ENCODE measurements around the gene PID1.
"Not testable (repeated sequence)": the region's sequence is repeated elsewhere in the genome, so short reads cannot be mapped to it uniquely, and the experiment has no call there.

PID1 gene

GRCh38 chr2:229212241-229212640 lies 58.8 kb downstream of the PID1 start:
- no peak for DNase-seq (ENCODE audit: low read depth, low spot score)

- no peak for DNase-seq (ENCODE audit: low read depth, low spot score)
These were observed 60.4 kb downstream of the PID1 start for GRCh38 chr2:229210641-229211040.

GRCh38 chr2:229206548-229206947 lies 64.5 kb downstream of the PID1 start:
- DNase-seq (ENCODE audit: low read depth, low spot score) = no peak

- DNase-seq (ENCODE audit: low read depth, low spot score) = no peak
These were observed 65.4 kb downstream of the PID1 start for GRCh38 chr2:229205704-229206103.

DNA sequence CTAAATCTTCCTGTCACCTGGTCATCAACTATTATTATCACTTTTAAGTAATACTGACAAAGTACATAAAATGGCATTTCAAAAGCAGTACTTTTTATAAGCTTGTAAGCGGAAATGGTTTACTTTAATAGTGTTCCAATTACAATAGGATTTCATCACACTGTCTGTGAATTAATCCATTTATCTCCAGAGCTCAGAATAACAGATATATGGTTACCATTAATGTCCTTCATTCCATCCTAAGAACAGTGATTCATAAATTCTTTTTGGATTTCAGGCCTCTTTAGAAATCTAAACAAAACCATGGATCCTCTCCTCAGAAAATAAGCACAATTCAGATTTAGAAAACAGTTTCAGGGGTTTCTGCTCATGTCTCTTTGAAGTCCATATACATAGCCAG lies 68.4 kb downstream of the PID1 start:
- DNase-seq (ENCODE audit: low read depth, low spot score) = no peak

GRCh38 chr2:229201521-229201920 lies 69.6 kb downstream of the PID1 start:
- no peak for DNase-seq (ENCODE audit: low read depth, low spot score)

GRCh38 chr2:229199267-229199666 lies 71.8 kb downstream of the PID1 start:
- no peak for DNase-seq (ENCODE audit: low read depth, low spot score)

DNA sequence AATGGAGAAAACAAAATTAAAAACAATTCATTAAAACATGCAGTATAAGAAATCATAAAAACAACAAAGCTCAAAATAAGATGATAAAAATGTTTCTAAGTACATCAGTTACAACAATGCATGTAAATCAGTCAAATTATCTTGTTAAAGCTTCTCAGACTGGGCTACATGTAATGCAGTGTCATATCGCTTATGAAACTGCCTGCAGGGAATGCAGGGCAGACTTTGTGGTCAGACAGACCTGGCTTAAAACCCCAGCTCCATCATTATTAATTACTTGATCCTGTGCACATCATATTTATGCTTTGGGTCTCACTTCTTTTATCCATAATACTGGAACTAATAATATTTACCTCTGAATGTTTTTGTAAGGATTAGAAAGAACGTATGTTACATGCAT lies 74.6 kb downstream of the PID1 start:
- DNase-seq (ENCODE audit: low read depth, low spot score) = no peak

DNA sequence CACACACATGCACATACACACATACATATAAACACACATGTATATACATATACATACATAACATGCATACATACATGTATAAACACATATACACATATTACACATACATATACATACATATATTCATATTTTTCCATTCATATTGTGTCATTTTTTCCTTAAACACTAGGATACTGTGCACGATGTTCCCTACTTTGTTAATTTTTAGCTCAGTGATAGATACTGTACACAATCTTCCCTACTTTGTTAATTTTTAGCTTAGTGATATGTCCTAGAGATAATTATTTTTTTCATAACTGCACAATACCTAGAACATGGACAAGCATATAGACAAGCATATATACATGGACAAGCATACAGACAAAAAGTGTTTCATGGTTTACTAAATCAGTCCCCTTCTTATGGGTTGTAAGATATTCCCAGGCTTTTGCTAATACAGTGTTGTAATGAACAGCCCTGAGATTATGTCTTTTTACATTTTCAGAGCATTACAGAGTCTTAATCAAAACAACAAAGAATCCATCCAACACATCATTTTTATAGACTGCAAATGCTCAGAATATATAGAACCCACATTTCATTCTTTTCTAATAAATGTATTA lies 75.6 kb downstream of the PID1 start:
- DNase-seq (ENCODE audit: low read depth, low spot score) = no peak

GRCh38 chr2:229193281-229193680 lies 77.8 kb downstream of the PID1 start:
- no peak for DNase-seq (ENCODE audit: low read depth, low spot score)

GRCh38 chr2:229191413-229191812 lies 79.7 kb downstream of the PID1 start:
- DNase-seq (ENCODE audit: low read depth, low spot score) = no peak

GRCh38 chr2:229187123-229187522 lies 84.0 kb downstream of the PID1 start:
- DNase-seq (ENCODE audit: low read depth, low spot score) = not testable (repeated sequence)

- no peak for DNase-seq (ENCODE audit: low read depth, low spot score)
These were observed 89.4 kb downstream of the PID1 start for GRCh38 chr2:229181641-229182040.

DNA sequence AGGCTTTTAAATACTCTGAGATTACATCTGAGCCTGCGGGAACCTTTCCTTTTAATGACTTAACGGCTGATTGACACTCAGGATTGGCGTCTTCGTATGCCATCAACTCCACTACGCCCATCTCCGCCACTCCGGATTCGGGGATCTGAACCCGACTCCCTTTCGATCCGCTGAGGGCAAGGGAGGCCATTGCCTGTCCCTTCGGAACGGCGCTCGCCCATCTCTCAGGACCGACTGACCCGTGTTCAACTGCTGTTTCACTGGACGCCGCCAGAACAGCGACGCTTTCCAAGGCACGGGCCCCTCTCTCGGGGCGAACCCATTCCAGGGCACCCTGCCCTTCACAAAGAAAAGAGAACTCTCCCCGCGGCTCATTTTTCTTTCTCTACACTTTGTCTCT lies 90.4 kb downstream of the PID1 start:
- DNase-seq (ENCODE audit: low read depth, low spot score) = no peak

GRCh38 chr2:229179628-229180027 lies 91.5 kb downstream of the PID1 start:
- DNase-seq (ENCODE audit: low read depth, low spot score) = no peak

- DNase-seq (ENCODE audit: low read depth, low spot score) = no peak
These were observed 92.4 kb downstream of the PID1 start for GRCh38 chr2:229178706-229179105.

- no peak for DNase-seq (ENCODE audit: low read depth, low spot score)
These were observed 93.0 kb downstream of the PID1 start for GRCh38 chr2:229178117-229178516.

- no peak for DNase-seq (ENCODE audit: low read depth, low spot score)
These were observed 95.0 kb downstream of the PID1 start for GRCh38 chr2:229176136-229176535.

- DNase-seq (ENCODE audit: low read depth, low spot score) = no peak
These were observed 95.6 kb downstream of the PID1 start for GRCh38 chr2:229175497-229175863.

DNA sequence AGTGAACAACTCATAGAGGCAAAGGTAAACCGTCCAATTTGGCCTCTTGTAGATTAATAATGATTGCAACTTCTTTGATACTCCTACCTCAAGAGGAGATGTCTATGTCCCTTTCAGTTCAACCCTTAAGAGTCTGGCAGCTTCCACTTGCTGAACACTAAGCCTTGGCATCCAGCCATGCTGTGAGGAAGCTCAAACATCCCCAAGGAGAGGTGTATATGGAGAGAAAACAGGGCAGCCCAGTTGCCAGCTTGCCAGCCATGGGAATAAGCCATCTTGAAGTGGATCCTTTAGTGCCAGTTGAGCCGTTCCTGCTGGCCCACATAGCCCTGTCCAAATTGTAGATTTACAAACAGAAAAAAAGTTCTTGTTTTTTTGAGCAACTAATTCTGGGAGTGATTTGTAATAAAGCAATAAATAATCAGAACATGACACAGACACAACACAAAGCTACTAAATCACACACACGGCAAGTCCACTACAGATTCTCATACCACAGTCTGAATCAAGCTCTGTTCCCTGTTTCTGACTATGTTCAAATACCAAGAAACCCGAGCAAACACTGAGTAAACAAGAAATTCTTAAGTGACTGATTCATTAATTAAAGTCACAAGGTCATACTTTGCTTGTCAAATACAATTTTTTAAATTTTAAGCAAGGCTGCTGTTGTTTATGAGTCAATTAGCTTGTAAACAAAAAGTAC lies 96.1 kb downstream of the PID1 start:
- no peak for DNase-seq (ENCODE audit: low read depth, low spot score)

DNA sequence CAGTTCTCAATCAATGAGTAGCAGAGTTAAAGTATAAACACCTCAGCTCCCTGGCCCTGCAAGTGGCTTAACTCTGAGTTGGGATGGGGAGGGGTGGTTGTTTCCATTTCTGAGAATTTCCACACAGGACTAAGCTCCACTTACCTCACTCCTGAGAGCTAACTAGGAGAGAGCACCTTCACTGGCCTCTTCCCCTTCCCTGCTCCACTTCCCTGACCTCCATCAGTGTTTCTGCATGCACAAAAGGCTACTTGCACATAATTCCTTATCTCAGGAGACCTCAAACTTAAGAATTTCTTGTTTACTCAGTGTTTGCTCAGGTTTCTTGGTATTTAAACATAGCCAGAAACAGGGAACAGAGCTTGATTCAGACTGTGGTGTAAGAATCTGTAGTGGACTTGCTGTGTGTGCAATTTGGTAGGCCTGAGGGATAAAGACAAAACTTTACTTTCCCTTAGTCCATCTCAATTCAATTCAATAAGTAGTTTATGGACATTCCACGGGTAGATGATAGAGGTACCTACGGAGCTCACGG lies 97.2 kb downstream of the PID1 start:
- DNase-seq (ENCODE audit: low read depth, low spot score) = no peak

DNA sequence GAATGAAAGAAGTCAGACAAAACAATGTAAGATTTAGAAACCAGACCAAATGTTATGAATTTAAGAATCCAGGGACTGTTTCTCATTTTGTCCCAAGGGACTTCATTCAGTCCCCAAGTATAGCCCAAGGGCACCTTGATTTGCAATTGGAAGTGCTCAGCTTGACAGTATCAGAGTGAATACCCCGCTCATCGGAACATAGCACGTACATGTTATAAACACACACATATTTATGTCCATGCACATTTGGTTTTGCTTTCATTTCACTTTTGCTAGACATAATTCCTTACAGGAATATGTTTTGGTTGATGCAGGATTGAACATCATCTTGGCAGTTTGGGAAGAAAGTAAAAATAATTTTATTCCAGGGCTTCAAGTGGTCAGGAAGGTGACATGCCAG lies 100.2 kb downstream of the PID1 start:
- DNase-seq (ENCODE audit: low read depth, low spot score) = no peak

- no peak for DNase-seq (ENCODE audit: low read depth, low spot score)
These were observed 100.9 kb downstream of the PID1 start for GRCh38 chr2:229170171-229170570.
